Epithelial cell of prostate (primary cell): ENCODE data around the gene ME3.

ENCODE experiments used
- DNase-seq: peaks from one replicate; pipeline ENCODE4 v3.0.0-alpha.2; 2011; ENCODE audit warnings: low read depth, low spot score
- H3K27ac ChIP-seq: fragments of 450-650 bp; 2 replicates; pipeline ENCODE4 v1.5.1; 2017; ENCODE audit warnings: mild to moderate bottlenecking

ME3 gene

GRCh38 chr11:86672007-86672621 lies at the start of gene ME3:
ME3 (minus strand) TSS chr11:86672616.
- H3K27ac ChIP-seq: peak within 1 kb of the TSS; percentile 8
- no peak for DNase-seq

- H3K27ac ChIP-seq: peak overlapping the region; percentile 30
- DNase-seq: no peak
These were observed 49.6 kb upstream of the ME3 start for GRCh38 chr11:86722006-86722405.

GRCh38 chr11:86720546-86720945 lies 48.1 kb upstream of the ME3 start:
- no peak for DNase-seq
- H3K27ac ChIP-seq: peak overlapping the region; percentile 74

GRCh38 chr11:86719781-86720463 lies 47.5 kb upstream of the ME3 start:
- DNase-seq: peak; percentile 58
- peak overlapping the region; percentile 74 for H3K27ac ChIP-seq

- peak overlapping the region; percentile 74 for H3K27ac ChIP-seq
- DNase-seq: no peak
These were observed 46.6 kb upstream of the ME3 start for GRCh38 chr11:86718999-86719398.

- peak overlapping the region; percentile 74 for H3K27ac ChIP-seq
- DNase-seq: no peak
These were observed 46.1 kb upstream of the ME3 start for GRCh38 chr11:86718521-86718920.

- DNase-seq: no peak
- H3K27ac ChIP-seq: peak overlapping the region; percentile 74
These were observed 45.5 kb upstream of the ME3 start for GRCh38 chr11:86717817-86718501.

GRCh38 chr11:86715611-86716010 lies 43.2 kb upstream of the ME3 start:
- no peak for DNase-seq
- H3K27ac ChIP-seq: no peak overlapping the region

GRCh38 chr11:86713552-86713951 lies 41.1 kb upstream of the ME3 start:
- no peak overlapping the region for H3K27ac ChIP-seq
- no peak for DNase-seq

- H3K27ac ChIP-seq: no peak overlapping the region
- DNase-seq: no peak
These were observed 38.5 kb upstream of the ME3 start for GRCh38 chr11:86710936-86711335.

GRCh38 chr11:86708669-86709068 lies 36.3 kb upstream of the ME3 start:
- no peak for DNase-seq

GRCh38 chr11:86706338-86707131 lies 34.1 kb upstream of the ME3 start:
- DNase-seq: no peak
- no peak overlapping the region for H3K27ac ChIP-seq

More at GRCh38 chr11:86708669-86709068, 36.3 kb upstream of the ME3 start:
- no peak overlapping the region for H3K27ac ChIP-seq

GRCh38 chr11:86704710-86705109 lies 32.3 kb upstream of the ME3 start:
- no peak for DNase-seq
- no peak overlapping the region for H3K27ac ChIP-seq

GRCh38 chr11:86703987-86704386 lies 31.6 kb upstream of the ME3 start:
- no peak for DNase-seq

GRCh38 chr11:86702220-86702983 lies 30.0 kb upstream of the ME3 start:
- H3K27ac ChIP-seq: no peak overlapping the region
- DNase-seq: no peak

More at GRCh38 chr11:86703987-86704386, 31.6 kb upstream of the ME3 start:
- no peak overlapping the region for H3K27ac ChIP-seq

- DNase-seq: no peak
- peak overlapping the region; percentile 32 for H3K27ac ChIP-seq
These were observed 26.8 kb upstream of the ME3 start for GRCh38 chr11:86699040-86699791.

- no peak for DNase-seq
- peak overlapping the region; percentile 32 for H3K27ac ChIP-seq
These were observed 26.2 kb upstream of the ME3 start for GRCh38 chr11:86698639-86699038.

GRCh38 chr11:86696451-86696850 lies 24.0 kb upstream of the ME3 start:
- no peak for DNase-seq

GRCh38 chr11:86696004-86696403 lies 23.6 kb upstream of the ME3 start:
- DNase-seq: peak; percentile 53
- H3K27ac ChIP-seq: peak overlapping the region; percentile 38

More at GRCh38 chr11:86696451-86696850, 24.0 kb upstream of the ME3 start:
- peak overlapping the region; percentile 38 for H3K27ac ChIP-seq
